ENCODE data around the gene SYNM.

DNA sequence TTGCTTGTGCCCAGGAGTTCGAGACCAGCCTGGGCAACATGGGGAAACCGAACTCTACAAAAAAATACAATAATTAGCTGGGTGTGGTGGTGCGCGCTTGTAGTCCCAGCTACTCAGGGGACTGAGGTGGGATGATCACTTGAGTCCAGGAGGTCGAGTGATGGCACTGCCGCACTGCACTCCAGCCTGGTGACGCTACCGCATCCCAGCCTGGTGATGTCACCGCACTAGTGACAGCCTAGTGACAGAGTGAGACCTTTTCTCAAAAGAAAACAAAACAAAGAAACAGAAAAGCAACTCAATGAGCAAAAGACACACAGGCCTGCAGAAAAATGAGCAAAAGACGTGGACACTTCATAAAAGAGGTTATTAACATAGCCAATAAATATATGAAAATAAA is 19.9 kb upstream of the SYNM start:
- TF ChIP-seq, protein P1, sequence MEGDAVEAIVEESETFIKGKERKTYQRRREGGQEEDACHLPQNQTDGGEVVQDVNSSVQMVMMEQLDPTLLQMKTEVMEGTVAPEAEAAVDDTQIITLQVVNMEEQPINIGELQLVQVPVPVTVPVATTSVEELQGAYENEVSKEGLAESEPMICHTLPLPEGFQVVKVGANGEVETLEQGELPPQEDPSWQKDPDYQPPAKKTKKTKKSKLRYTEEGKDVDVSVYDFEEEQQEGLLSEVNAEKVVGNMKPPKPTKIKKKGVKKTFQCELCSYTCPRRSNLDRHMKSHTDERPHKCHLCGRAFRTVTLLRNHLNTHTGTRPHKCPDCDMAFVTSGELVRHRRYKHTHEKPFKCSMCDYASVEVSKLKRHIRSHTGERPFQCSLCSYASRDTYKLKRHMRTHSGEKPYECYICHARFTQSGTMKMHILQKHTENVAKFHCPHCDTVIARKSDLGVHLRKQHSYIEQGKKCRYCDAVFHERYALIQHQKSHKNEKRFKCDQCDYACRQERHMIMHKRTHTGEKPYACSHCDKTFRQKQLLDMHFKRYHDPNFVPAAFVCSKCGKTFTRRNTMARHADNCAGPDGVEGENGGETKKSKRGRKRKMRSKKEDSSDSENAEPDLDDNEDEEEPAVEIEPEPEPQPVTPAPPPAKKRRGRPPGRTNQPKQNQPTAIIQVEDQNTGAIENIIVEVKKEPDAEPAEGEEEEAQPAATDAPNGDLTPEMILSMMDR (conservative IDR thresholded peaks at IDR 0.05; ENCODE audit: low read depth in 2 of 2) = no peak
- TF ChIP-seq POLR2AphosphoS5 (IDR thresholded peaks at IDR 0.05; ENCODE audit: low read depth) = no peak
- no peak for TF ChIP-seq NANOG (IDR thresholded peaks at IDR 0.05; ENCODE audit: borderline replicate concordance)
- TF ChIP-seq, protein P2, sequence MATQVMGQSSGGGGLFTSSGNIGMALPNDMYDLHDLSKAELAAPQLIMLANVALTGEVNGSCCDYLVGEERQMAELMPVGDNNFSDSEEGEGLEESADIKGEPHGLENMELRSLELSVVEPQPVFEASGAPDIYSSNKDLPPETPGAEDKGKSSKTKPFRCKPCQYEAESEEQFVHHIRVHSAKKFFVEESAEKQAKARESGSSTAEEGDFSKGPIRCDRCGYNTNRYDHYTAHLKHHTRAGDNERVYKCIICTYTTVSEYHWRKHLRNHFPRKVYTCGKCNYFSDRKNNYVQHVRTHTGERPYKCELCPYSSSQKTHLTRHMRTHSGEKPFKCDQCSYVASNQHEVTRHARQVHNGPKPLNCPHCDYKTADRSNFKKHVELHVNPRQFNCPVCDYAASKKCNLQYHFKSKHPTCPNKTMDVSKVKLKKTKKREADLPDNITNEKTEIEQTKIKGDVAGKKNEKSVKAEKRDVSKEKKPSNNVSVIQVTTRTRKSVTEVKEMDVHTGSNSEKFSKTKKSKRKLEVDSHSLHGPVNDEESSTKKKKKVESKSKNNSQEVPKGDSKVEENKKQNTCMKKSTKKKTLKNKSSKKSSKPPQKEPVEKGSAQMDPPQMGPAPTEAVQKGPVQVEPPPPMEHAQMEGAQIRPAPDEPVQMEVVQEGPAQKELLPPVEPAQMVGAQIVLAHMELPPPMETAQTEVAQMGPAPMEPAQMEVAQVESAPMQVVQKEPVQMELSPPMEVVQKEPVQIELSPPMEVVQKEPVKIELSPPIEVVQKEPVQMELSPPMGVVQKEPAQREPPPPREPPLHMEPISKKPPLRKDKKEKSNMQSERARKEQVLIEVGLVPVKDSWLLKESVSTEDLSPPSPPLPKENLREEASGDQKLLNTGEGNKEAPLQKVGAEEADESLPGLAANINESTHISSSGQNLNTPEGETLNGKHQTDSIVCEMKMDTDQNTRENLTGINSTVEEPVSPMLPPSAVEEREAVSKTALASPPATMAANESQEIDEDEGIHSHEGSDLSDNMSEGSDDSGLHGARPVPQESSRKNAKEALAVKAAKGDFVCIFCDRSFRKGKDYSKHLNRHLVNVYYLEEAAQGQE (IDR thresholded peaks at IDR 0.05; ENCODE audit: unreplicated experiment) = no peak
- TF ChIP-seq EZH2 (IDR thresholded peaks at IDR 0.05; ENCODE audit: low read depth, unreplicated experiment) = no peak
- no peak for TF ChIP-seq EZH2phosphoT487 (IDR thresholded peaks at IDR 0.05; ENCODE audit: unreplicated experiment)
- no peak for TF ChIP-seq JUNB (IDR thresholded peaks at IDR 0.05; ENCODE audit: unreplicated experiment)
- TF ChIP-seq, protein P3, sequence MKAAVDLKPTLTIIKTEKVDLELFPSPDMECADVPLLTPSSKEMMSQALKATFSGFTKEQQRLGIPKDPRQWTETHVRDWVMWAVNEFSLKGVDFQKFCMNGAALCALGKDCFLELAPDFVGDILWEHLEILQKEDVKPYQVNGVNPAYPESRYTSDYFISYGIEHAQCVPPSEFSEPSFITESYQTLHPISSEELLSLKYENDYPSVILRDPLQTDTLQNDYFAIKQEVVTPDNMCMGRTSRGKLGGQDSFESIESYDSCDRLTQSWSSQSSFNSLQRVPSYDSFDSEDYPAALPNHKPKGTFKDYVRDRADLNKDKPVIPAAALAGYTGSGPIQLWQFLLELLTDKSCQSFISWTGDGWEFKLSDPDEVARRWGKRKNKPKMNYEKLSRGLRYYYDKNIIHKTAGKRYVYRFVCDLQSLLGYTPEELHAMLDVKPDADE (IDR thresholded peaks at IDR 0.05) = no peak
- TF ChIP-seq ZNF331 (CRISPR knock-in tag; IDR thresholded peaks at IDR 0.05; ENCODE audit: low read depth) = no peak
